Naive thymus-derived CD4-positive, alpha-beta T cell (primary cell): ENCODE measurements around the gene ZNHIT1. TPM values are rescaled to one million over a fixed set of nuclear protein-coding genes. Genes with fewer than 3 reads are reported as not detected.

Experiments used
- ATAC-seq: fragments of 150-1000 bp; cut with Tn5 transposase; 2 replicates; pipeline ENCODE4 v1.10.0; 2021; ENCODE audit warnings: mild to moderate bottlenecking, moderate library complexity
- CTCF ChIA-PET: fragments of 350-600 bp; sonication (Branson Sonifier 250); formaldehyde crosslinking; loops from one replicate; lab custom pipeline; 2021; ENCODE audit warnings: antibody characterized with exemption; lab: Charles Lee
- POLR2A ChIA-PET: fragments of 350-600 bp; sonication (Branson Sonifier 250); formaldehyde crosslinking; loops from one replicate; lab custom pipeline; 2021; ENCODE audit warnings: antibody characterized with exemption, inconsistent platforms; lab: Charles Lee
- DNase-seq, 9 donors: peaks; one replicate each; pipeline versions ENCODE4 v3.0.0 to v3.0.0-alpha.2; 2020 to 2022; ENCODE audit warnings: mixed read lengths in 1 of 9
- H3K27ac ChIP-seq: one replicate; pipeline ENCODE4 v1.7.0; 2013; ENCODE audit warnings: mild to moderate bottlenecking, low read depth, low read length, moderate library complexity
- H3K27me3 ChIP-seq, 2 donors: one replicate each; pipeline ENCODE4 v1.7.0; 2013; ENCODE audit warnings: low read length in 2 of 2, mild to moderate bottlenecking in 2 of 2, moderate library complexity in 2 of 2; ENCODE audit not compliant: control insufficient read depth in 2 of 2, insufficient read depth in 2 of 2
- H3K36me3 ChIP-seq, 3 experiments: 1 replicate in 2 of 3; 2 replicates in 1 of 3; pipeline ENCODE4 v1.7.0; 2013; ENCODE audit warnings: low read length in 3 of 3, mild to moderate bottlenecking in 3 of 3, moderate library complexity in 1 of 3; ENCODE audit not compliant: insufficient read depth in 3 of 3, control insufficient read depth in 2 of 3
- H3K4me1 ChIP-seq, 2 donors: one replicate each; pipeline ENCODE4 v1.7.0; 2013; ENCODE audit warnings: low read length in 2 of 2, mild to moderate bottlenecking in 2 of 2, moderate library complexity in 1 of 2; ENCODE audit not compliant: control insufficient read depth in 2 of 2, insufficient read depth in 2 of 2
- H3K4me3 ChIP-seq: 2 replicates; pipeline ENCODE4 v1.7.0; 2013; ENCODE audit warnings: mild to moderate bottlenecking, low read length
- H3K9me3 ChIP-seq, 3 experiments: 1 replicate in 2 of 3; 2 replicates in 1 of 3; pipeline ENCODE4 v1.7.0; 2013; ENCODE audit warnings: low read length in 3 of 3; ENCODE audit not compliant: control insufficient read depth in 2 of 3
- H3K27ac Mint-ChIP-seq, 9 donors: one replicate each; pipeline ENCODE4 v1.8.0; 2020 to 2022; ENCODE audit warnings: mixed read lengths in 9 of 9, mild to moderate bottlenecking in 8 of 9, moderate library complexity in 5 of 9, inconsistent platforms in 2 of 9
- H3K27me3 Mint-ChIP-seq, 5 donors: one replicate each; pipeline ENCODE4 v1.8.0; 2021 to 2022; ENCODE audit warnings: mixed read lengths in 5 of 5, mild to moderate bottlenecking in 1 of 5
- H3K36me3 Mint-ChIP-seq, 5 donors: one replicate each; pipeline ENCODE4 v1.8.0; 2020 to 2022; ENCODE audit warnings: mixed read lengths in 5 of 5, mild to moderate bottlenecking in 3 of 5, inconsistent platforms in 1 of 5
- H3K4me1 Mint-ChIP-seq, 7 donors: one replicate each; pipeline ENCODE4 v1.8.0; 2020 to 2022; ENCODE audit warnings: mixed read lengths in 7 of 7, mild to moderate bottlenecking in 3 of 7, inconsistent platforms in 1 of 7
- H3K4me3 Mint-ChIP-seq, 10 donors: one replicate each; pipeline ENCODE4 v1.8.0; 2020 to 2022; ENCODE audit warnings: mild to moderate bottlenecking in 10 of 10, mixed read lengths in 10 of 10, moderate library complexity in 6 of 10, inconsistent platforms in 2 of 10
- H3K9me3 Mint-ChIP-seq, 11 donors: one replicate each; pipeline ENCODE4 v1.8.0; 2020 to 2022; ENCODE audit warnings: mixed read lengths in 11 of 11, mild to moderate bottlenecking in 4 of 11, inconsistent platforms in 1 of 11, moderate library complexity in 1 of 11
- intact Hi-C, 2 donors: fragments of 100-400 bp; cut with micrococcal nuclease; formaldehyde crosslinking; loops; one replicate each; pipeline ENCODE4 v1.15.1; 2023
- polyA plus RNA-seq, 2 donors: library from polyadenylated mRNA; unstranded; fragments of 300-500 nt; fragmentation: Illumina TruSeq; gene quantifications; one replicate each; pipeline ENCODE4 v1.2.3, GENCODE V29; 2021
- total RNA-seq, 6 experiments: library from RNA in 5 of 6; stranded (reverse) in 5 of 6; gene quantifications; 1 replicate in 5 of 6; 2 replicates in 1 of 6; pipeline ENCODE4 v1.2.3 and lab custom pipeline; 2021 to 2026

The ZNHIT1 gene
- total and polyA plus RNA-seq, 7 experiments from 2014 or later, result 32.1 to 72.1 (median 39.9) TPM

DNA sequence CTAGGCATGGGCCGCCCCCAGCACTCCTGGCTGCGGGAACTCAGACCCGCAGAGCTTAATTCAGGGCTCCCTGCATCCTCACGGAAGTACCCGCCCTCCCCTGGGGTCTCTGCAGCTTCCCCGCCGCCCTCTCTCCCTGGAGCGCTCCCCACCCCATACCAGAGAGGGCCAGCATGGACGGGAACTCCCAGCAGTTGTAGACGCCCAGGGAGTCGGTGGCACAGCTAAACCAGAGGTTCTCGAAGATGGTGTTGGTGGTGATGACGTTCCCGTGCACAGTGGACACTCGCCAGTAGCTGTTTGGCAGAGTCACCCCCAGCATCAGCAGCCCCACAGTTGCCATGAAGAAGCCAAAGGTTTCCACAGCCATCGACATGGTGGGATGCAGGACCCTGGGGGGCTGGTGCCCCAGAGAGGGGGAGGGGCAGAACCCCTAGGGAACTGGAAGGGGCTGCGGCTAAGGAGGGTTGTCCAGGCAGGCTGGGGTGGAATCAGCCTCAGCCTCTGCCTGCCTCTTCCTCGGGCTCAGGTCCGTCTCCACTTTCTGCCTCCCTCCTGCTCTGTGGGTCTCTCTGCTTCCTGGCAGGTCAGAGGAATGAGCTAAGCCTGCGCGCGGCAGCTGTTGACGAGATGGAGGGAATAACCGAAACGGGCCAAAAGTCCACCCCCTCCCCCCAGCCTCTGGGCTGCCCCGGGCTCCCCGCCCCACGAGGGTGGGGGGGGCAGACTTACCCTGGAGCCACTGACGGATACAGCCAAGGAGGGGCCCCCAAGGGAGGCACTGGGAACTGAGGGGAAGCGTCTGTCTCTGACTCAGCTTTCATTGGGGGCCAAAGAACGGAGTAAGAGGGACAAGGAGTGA lies 19.5 kb downstream of the ZNHIT1 start, which contains the start of gene CLDN15:
Gene CLDN15, minus strand, starts transcription at position 597 of the 862 bp plus-strand sequence. Its CDS starts 221 bp downstream, at position 376.
- Mint-ChIP-seq H3K27ac (peak within 1 kb of the TSS in 2 of 9 donors; percentile 42 to 63), H3K9me3 (no peaks in the 10 kb centered on the region), H3K4me1 (peaks cover 0 to 14% (median 0%) of the 10 kb centered on the region in 7 donors), H3K36me3 (peaks cover 0 to 4% (median 0%) of the 10 kb centered on the region in 5 donors), H3K4me3 (no peak within 1 kb of the TSS), H3K27me3 (no peaks in the 10 kb centered on the region)
- no peak within 1 kb of the TSS for H3K27ac ChIP-seq
- H3K4me1 ChIP-seq, result no peaks in the 10 kb centered on the region
- H3K4me3 ChIP-seq, result no peak within 1 kb of the TSS
- no peaks in the 10 kb centered on the region for H3K27me3 ChIP-seq
- CTCF ChIA-PET, result interaction anchor here (0.9 kb wide), 1 partner anchor 9 kb away, joined by 3 read pairs; no protein-coding TSS in a partner anchor
- POLR2A ChIA-PET, result no interaction called here
- peaks cover 0 to 53% (median 12%) of the 10 kb centered on the region in 3 experiments for H3K36me3 ChIP-seq
- no peaks in the 10 kb centered on the region for H3K9me3 ChIP-seq
- intact Hi-C loops, result no loop called here
- ATAC-seq (no peak), DNase-seq (no peak)

DNA sequence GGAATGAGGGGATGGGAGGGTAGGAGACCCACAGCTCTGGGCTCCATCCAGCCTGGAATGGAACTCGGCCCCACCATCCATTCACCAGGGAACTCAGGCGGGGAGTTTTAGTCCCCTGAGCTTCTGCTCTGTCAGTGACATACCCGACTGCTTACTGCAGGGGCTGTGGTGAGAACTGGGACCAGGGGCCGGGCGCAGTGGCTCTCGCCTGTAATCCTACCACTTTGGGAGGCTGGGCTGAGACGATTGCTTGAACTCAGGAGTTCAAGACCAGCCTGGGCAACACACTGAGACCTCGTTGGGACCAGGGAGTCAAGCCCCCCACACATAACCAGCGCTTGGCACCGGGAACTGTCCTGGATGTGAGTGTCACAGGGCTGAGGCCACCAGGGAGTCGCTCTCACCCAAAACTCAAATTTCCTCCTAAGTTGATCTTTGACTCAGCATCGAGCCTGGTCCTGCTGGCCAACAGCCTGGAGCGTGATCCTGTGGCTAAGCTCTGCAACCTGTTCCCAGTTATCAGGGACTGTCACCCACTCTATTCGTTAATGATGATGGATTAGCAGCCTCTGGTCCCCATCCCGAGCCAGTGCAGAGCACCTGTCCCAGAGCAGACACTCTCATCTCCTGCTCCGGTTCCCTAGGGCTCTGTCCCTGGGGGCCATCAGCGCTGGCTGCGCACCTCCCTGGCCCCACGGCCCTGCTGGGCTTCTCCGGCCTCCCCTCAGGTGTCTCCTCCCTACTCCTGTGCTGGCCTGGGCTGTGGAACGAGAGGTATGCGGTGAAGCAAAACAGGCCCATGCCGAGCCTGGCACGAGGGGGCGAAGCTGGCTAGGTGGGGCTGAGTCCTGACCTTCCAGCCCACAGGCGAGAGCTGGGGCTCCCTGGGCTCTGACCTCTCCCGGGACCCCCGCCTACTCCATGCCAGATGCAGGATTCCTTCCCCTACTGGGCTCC lies 20.5 kb downstream of the ZNHIT1 start:
- Mint-ChIP-seq H3K36me3 (peaks cover 0 to 4% (median 0%) of the 10 kb centered on the region in 5 donors), H3K27me3 (no peaks in the 10 kb centered on the region), H3K4me1 (peaks cover 0 to 21% (median 8%) of the 10 kb centered on the region in 7 donors), H3K4me3 (no peak overlapping the region), H3K9me3 (no peaks in the 10 kb centered on the region), H3K27ac (peak overlapping the region in 1 of 9 donors; percentile 42)
- DNase-seq (no peak), ATAC-seq (no peak)
- ChIA-PET CTCF (interaction anchor here (0.9 kb wide), 1 partner anchor 8 kb away, joined by 3 read pairs; no protein-coding TSS in a partner anchor), POLR2A (no interaction called here)
- no peak overlapping the region for H3K27ac ChIP-seq
- H3K9me3 ChIP-seq, result no peaks in the 10 kb centered on the region
- peaks cover 0 to 2% of the 10 kb centered on the region in 2 donors for H3K4me1 ChIP-seq
- H3K4me3 ChIP-seq, result no peak overlapping the region
- no peaks in the 10 kb centered on the region for H3K27me3 ChIP-seq
- peaks cover 0 to 53% (median 12%) of the 10 kb centered on the region in 3 experiments for H3K36me3 ChIP-seq
- intact Hi-C loops, result no loop called here

DNA sequence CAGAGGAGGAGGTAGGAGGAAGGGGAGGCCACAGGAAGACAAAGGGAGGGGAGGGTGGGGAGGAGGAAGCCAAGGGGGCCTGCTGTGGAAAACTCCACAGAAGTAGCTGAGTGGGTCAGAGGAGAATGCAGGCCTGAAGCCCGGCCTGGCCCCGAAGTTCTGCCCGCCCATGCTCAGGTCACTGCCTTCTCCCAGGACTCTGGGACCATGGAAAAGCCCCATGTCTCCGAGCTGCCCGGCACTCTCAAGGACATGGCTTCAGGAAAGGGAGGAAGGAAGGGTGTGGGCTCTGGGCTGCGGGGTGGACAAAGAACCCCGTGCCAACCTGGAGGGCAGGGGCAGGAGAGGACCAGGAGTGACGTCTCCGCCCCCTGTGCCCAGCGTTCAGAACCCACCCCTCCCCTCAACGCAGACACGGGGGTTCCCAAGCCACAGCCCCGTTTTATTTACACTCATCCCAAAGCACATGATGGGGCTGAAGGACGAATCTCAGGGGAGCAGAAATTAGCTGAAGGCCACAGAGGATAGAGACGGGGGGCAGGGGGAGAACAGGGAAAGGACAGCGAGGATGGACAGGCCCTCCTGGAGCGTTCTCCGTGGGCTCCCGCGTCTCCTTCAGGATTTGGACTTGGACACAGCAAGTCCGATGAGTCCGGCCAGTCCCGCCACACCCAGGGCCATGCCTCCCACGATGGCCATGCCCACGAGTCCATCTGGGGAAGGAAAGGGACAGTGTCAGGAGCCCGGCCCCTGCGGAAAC lies 21.4 kb downstream of the ZNHIT1 start:
- Histone ChIP-seq H3K27me3 (no peaks in the 10 kb centered on the region), H3K9me3 (no peaks in the 10 kb centered on the region), H3K4me3 (no peak overlapping the region), H3K27ac (no peak overlapping the region), H3K36me3 (peaks cover 0 to 54% (median 12%) of the 10 kb centered on the region in 3 experiments), H3K4me1 (peaks cover 8% of the 10 kb centered on the region in 2 donors)
- Mint-ChIP-seq H3K4me3 (no peak overlapping the region), H3K36me3 (peaks cover 0 to 4% (median 0%) of the 10 kb centered on the region in 5 donors), H3K4me1 (peaks cover 0 to 28% (median 17%) of the 10 kb centered on the region in 7 donors), H3K27me3 (no peaks in the 10 kb centered on the region), H3K9me3 (no peaks in the 10 kb centered on the region), H3K27ac (no peak overlapping the region)
- ChIA-PET POLR2A (no interaction called here), CTCF (no interaction called here)
- ATAC-seq, result no peak
- no peak for DNase-seq
- intact Hi-C loops, result no loop called here

DNA sequence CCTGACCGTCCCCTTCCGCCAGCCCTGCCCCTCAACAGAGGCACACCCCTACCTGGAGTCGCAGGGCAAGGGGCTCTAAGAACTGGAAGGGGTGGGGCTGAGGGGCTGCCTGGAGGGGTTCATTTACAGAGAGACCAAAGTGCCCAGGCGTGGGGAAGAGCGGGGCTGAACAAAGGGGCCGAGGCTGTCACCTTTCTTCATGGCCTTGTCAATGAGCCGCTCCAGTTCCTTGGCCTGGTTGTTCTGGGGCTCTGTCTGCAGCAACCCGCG lies 21.9 kb downstream of the ZNHIT1 start:
- Mint-ChIP-seq H3K4me3 (peak overlapping the region in 1 of 10 donors; percentile 38), H3K27ac (no peak overlapping the region), H3K27me3 (no peaks in the 10 kb centered on the region), H3K36me3 (peaks cover 0 to 4% (median 0%) of the 10 kb centered on the region in 5 donors), H3K4me1 (peaks cover 1 to 28% (median 22%) of the 10 kb centered on the region in 7 donors), H3K9me3 (no peaks in the 10 kb centered on the region)
- ChIA-PET POLR2A (no interaction called here), CTCF (no interaction called here)
- ATAC-seq (no peak), DNase-seq (no peak)
- Histone ChIP-seq H3K27me3 (no peaks in the 10 kb centered on the region), H3K36me3 (peaks cover 0 to 54% (median 12%) of the 10 kb centered on the region in 3 experiments), H3K4me1 (peaks cover 8% of the 10 kb centered on the region in 2 donors), H3K4me3 (no peak overlapping the region), H3K9me3 (no peaks in the 10 kb centered on the region), H3K27ac (no peak overlapping the region)
- intact Hi-C loops, result loop anchor here (5.0 to 10.0 kb wide), 6 partner anchors 365 to 1835 kb away; partner anchors contain the start of genes AGFG2 (in 1 of the 2), AP4M1 (in 1 of the 2), ARMC10 (in 1 of the 2) and FBXL13 (in 1 of the 2)

DNA sequence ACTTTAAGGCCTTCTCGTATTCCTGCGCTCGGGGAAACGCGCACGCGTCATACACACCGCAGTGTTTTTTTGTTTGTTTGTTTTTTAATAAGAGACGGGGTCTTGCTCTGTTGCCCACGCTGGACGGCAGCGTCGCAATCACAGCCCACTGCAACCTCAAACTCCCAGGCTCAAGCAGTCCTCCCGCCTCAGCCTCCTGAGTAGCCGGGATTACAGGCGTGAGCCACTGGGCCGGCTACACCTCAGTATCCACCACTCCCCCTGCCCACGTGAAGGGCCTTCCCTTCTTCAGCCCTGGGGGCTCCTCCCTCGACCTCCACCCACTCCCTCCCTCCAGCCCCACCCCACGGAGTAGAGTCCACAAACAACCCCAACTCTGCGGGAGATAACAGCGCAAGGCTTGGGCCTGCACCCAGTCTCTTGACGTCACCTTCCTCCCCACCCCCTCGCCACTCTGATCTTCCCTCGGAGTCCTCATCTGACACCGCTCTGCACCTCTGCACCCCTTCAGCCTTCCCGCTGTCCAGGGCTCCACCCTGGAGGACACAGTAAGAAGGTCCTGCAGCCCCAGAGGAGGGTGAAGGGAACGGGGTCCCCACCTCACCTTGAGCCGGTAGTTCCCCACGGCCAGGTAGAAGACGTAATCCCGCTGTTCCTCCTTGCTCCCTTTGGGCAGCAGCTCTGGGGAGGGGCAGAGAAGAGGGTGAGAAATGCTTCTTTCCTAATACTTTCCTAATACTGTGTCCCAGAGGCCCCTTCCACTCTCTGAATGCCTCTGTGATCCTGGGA lies 22.5 kb downstream of the ZNHIT1 start:
- Histone ChIP-seq H3K4me3 (no peak overlapping the region), H3K27me3 (no peaks in the 10 kb centered on the region), H3K9me3 (no peaks in the 10 kb centered on the region), H3K36me3 (peaks cover 0 to 51% (median 12%) of the 10 kb centered on the region in 3 experiments), H3K4me1 (peaks cover 11 to 12% of the 10 kb centered on the region in 2 donors), H3K27ac (no peak overlapping the region)
- intact Hi-C loops, result loop anchor here (5.0 to 10.0 kb wide), 6 partner anchors 366 to 1834 kb away; partner anchors contain the start of genes AGFG2 (in 1 of the 2), AP4M1 (in 1 of the 2), ARMC10 (in 1 of the 2) and FBXL13 (in 1 of the 2)
- peaks cover 7 to 32% (median 27%) of the 10 kb centered on the region in 7 donors for H3K4me1 Mint-ChIP-seq
- ChIA-PET POLR2A (interaction anchor here (1.1 kb wide), 1 partner anchor 20 kb away, joined by 4 read pairs; no protein-coding TSS in a partner anchor), CTCF (no interaction called here)
- H3K4me3 Mint-ChIP-seq, result peak overlapping the region in 1 of 10 donors; percentile 38
- H3K9me3 Mint-ChIP-seq, result no peaks in the 10 kb centered on the region
- H3K36me3 Mint-ChIP-seq, result peaks cover 0 to 4% (median 0%) of the 10 kb centered on the region in 5 donors
- H3K27me3 Mint-ChIP-seq, result no peaks in the 10 kb centered on the region
- DNase-seq (no peak), ATAC-seq (no peak)
- H3K27ac Mint-ChIP-seq, result peak overlapping the region in 1 of 9 donors; percentile 46
